ENCODE data around the gene FAF1.

DNA sequence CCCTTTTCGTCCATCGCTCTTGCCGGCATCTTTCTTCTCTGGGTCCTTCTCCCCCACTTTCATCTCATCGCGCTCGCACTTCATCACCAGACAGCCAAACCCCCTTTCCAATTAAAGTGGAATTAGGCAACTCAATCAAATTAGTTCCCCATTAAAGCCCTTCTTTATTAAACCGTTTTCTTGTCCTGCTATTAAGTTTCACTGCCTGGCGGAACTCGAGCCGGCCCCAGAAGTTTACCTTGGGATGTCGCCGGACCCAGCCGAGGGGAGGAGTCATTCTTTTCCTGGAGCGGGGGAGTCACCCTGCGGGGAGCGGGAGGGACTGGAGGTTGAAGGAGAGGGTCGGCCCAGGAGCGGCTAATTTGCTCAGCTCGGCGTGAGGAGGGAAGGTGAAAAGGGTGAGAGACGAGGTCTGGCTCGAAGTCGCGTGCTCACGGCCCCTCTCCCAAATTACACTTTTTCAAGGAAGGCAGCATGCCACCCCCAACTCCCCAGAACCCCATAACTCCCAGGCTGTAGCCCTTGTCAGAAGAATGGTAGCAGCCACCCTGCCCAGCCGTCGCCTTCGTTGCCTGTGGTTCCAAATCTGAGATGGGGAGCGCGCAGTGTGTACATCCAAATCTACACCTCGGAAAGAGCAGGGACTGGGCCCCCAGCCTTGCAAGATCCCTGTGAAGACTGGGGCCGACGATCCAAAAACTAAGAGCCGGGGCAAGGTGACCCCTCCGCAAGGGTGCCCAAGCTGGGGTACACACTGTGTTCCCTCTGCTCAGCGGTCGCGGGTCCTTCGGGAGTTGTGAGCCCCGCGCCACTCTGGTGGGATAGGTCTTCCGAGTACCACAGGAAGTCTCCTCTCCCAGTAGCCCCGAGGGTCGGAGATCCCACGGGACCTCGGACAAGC lies 543.3 kb downstream of the FAF1 start:
- TF ChIP-seq EP300 (IDR thresholded peaks at IDR 0.05) (no peak), POLR2A (IDR thresholded peaks at IDR 0.05) (no peak), POLR2AphosphoS5 (IDR thresholded peaks at IDR 0.05) (no peak)
- TF ChIP-seq, protein P1, sequence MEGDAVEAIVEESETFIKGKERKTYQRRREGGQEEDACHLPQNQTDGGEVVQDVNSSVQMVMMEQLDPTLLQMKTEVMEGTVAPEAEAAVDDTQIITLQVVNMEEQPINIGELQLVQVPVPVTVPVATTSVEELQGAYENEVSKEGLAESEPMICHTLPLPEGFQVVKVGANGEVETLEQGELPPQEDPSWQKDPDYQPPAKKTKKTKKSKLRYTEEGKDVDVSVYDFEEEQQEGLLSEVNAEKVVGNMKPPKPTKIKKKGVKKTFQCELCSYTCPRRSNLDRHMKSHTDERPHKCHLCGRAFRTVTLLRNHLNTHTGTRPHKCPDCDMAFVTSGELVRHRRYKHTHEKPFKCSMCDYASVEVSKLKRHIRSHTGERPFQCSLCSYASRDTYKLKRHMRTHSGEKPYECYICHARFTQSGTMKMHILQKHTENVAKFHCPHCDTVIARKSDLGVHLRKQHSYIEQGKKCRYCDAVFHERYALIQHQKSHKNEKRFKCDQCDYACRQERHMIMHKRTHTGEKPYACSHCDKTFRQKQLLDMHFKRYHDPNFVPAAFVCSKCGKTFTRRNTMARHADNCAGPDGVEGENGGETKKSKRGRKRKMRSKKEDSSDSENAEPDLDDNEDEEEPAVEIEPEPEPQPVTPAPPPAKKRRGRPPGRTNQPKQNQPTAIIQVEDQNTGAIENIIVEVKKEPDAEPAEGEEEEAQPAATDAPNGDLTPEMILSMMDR (IDR thresholded peaks at IDR 0.05) = no peak
